AG10803 (cell line): ENCODE results near the gene MAFG.
"Not testable (repeated sequence)": the region's sequence is repeated elsewhere in the genome, so short reads cannot be mapped to it uniquely, and the experiment has no call there.

Experiments used
- DNase-seq: peaks from one replicate; pipeline ENCODE4 v3.0.0; 2010; ENCODE audit warnings: low read depth
- H3K4me3 ChIP-seq: 2 replicates; pipeline ENCODE4 v1.5.1; 2011; ENCODE audit warnings: mild to moderate bottlenecking, low read length, control low read depth
- TF ChIP-seq, protein P1 (sequence below): conservative IDR thresholded peaks from 2 replicates; pipeline ENCODE4 v1.5.1; 2011; ENCODE audit warnings: mild to moderate bottlenecking, low read length, control low read depth, inconsistent platforms

Gene MAFG

DNA sequence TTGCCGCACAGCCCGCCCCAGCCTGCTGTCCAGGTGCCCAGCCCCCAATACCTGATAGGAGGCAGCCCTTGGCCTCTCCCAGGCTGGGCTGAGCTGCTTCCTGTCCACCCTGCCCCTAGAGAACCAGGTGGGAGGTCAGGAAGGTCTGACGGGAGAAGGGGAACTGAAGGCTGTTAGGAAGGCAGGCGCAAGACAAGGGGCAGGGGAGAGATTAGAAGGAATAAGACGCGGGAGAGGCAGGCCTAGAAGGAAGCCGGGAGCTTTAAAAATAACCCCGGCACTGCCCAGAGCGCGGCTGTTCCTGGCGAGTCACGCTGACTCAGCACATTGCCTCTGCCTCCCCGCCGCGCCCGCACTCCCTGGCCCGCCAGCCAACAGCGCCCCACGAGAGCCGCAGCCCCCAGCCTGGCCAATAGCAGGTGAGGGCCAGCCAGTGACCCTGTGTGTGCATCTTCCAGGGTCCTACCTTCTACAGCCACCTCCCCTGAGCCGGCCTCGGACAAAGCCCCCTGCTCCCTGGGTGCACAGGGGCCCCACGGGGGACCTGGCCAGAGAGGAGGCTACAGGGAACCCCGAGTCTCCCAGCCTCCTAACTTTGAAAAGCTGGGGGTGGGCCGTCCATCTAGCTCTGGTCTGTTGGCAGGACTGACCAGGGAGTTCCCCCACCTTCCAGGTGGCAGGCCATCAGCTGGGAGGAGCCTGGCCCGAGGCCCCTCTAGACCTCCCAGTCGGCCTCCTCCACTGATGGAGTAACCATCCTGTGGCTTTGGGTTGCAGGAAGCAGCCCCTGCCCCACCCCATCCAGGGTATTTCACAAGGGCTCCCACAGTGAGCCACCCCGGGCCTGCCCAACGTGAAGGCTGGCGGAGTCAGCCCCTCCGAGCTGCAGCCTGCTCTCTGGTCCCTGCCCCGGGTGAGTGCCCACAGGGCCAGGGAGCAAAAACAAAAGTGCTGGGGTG is 4.0 kb downstream of the MAFG start:
- peak overlapping the region; percentile 65 for H3K4me3 ChIP-seq
- peak; percentile 73 for DNase-seq
- TF ChIP-seq, protein P1, sequence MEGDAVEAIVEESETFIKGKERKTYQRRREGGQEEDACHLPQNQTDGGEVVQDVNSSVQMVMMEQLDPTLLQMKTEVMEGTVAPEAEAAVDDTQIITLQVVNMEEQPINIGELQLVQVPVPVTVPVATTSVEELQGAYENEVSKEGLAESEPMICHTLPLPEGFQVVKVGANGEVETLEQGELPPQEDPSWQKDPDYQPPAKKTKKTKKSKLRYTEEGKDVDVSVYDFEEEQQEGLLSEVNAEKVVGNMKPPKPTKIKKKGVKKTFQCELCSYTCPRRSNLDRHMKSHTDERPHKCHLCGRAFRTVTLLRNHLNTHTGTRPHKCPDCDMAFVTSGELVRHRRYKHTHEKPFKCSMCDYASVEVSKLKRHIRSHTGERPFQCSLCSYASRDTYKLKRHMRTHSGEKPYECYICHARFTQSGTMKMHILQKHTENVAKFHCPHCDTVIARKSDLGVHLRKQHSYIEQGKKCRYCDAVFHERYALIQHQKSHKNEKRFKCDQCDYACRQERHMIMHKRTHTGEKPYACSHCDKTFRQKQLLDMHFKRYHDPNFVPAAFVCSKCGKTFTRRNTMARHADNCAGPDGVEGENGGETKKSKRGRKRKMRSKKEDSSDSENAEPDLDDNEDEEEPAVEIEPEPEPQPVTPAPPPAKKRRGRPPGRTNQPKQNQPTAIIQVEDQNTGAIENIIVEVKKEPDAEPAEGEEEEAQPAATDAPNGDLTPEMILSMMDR = no peak

DNA sequence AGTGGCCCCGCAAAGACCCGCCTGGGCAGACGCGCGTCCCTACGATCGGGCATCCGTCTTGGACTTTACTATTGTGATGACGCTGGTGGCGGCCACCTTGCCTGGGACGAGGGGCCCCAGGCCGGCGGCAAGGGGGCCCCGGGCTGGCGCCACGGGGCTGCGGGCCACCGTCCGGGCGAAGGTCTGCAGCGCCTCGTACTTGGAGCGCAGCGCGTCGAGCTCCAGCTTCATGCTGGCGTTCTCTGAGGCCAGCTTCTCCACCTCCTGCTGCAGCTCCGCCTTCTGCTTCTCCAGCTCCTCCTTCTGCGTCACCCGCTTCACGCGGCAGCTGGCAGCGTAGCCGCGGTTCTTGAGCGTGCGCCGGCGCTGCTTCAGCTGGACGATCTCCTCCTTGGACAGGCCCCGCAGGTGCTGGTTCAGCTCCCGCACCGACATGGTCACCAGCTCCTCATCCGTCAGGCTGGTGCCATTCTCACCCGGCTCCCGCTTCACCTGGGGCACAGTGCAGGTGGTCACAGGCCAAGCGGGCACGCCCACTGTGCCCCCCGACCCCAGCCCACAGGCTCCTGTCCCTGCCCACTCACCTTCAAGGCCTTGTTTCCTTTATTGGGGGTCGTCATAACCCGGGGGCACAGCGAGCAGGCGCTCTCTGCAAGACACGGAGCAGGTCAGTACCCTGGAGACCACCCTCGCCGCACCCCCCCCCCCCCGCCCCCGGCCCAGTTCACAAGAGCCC is 4.8 kb downstream of the MAFG start:
- DNase-seq = no peak
- TF ChIP-seq, protein P1 = no peak
- peak overlapping the region; percentile 65 for H3K4me3 ChIP-seq

DNA sequence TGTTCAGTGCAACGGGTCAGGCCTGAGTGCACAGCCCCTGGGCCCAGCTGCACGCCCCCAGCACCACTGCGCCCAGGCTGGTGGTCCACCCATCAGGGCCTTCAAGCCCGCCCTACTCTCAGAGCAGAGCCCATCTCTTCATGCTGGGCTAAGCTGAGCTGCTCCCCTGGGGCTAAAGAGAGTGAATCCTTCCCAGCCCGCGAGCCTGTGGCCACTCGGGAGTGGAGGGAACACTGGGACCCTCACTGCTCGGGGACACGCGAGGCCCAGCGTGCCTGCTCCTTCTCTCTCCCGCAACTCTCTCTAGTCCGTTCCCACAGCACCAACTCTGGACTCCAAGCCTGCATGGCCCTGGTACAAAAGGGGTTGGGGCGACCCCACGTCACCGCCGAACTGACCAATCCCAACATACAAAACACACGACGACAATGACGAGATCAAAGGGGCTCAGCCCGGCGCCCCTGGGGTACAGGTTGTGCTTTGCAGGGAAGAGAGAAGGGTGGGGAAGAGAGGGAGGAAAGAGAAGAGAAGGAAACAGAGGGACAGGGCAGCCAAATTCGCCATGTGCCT is 5.5 kb downstream of the MAFG start:
- H3K4me3 ChIP-seq = no peak overlapping the region; the same call in 1 of the 2 replicates
- TF ChIP-seq, protein P1 = no peak
- no peak for DNase-seq

DNA sequence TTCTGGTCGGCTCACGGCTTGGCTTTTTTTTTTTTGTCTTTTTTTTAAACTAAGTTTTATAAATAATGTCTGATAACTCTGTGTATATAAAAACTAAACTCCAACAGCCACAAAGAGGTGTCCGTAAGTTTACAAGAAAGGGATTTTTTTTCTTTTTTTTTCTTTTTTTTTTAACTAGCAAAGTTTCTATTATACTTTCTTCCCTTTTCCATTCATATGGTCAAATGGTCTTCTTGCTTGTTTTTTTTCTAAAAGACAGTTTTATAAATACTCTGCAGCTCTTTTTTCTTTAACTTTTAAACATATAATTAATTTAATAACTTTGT is 6.0 kb downstream of the MAFG start:
- DNase-seq = no peak
- TF ChIP-seq, protein P1 = no peak

DNA sequence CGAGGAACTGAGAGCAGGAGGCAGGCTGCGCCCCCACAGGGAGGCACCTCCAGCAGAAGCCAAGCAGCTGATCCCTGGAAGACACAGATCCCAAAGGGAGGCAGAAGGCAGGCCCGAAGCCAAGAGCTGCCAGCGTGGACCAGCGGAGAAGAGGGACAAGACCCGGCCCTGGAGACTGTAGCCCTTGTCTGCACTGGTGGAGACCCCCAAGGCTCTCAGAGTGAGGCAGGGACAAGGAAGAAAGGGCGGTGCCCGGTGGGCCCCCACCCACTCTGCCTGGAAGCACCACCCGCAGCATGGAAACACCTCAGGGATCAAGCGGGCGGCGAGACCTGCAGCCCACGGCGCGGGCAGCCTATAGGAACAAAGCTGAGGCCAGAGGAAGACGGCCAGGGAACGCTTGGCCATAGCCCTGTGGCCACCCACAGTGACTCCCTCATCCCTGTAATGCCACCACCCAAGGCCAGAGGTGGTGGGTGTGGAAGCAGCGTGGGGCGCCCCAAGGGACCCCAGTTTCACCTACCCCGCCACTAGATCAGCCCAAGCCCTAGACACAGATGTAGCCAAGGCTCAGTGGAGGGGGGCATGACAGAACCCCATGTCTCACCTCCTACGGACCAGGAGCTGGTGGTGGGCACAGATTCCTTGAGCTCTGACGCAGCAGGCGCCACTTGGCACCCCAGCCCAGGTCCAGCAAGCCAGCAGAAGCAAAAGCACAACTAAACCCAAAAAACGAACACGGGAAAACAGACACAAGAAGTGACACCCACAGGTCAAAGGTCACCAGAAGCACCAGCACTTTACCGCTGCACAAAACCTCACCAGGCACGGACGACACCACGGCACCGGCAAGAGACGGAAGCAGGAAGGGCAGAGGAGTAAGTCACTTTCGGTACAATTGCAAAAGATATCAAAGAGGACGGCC is 6.7 kb downstream of the MAFG start:
- DNase-seq = no peak

More for the DNA sequence above, 6.0 kb downstream of the MAFG start:
- no peak overlapping the region for H3K4me3 ChIP-seq

DNA sequence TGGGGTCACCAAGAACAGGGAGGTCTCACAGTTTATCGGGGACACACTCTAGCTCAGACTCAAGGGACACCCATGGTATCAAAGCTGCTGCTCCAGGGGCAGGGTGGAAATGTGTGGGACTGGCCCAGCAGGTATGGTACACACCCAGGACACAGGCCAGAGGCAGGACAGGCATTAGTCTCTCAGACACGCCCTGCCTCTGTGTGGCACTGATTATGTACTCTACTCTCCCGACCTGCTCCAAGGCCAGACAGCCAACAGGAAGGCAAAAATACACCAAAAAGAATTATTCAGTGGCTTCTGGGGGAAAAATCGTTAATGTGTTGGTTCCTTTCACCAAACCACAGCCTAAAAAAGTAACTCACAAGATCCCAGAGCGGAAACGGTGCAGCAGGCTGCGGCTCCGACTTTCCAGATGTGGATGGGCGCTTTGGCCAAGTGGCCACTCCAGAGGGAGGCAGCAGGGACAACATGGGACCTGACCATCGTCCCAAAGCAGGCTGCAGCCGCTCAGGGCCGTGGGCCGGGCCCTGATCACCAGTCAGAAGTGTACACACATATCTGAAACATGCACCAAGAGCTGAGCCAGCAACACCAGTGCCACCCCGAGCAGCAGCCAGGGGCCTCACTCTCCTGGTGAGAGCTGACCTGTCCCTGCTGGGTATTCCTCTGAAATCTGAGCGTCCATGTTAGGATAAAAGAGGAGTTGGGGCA is 8.5 kb downstream of the MAFG start:
- no peak overlapping the region for H3K4me3 ChIP-seq
- no peak for DNase-seq
- TF ChIP-seq, protein P1 = no peak

More for the DNA sequence above, 6.7 kb downstream of the MAFG start:
- no peak overlapping the region for H3K4me3 ChIP-seq
- TF ChIP-seq, protein P1 = no peak

DNA sequence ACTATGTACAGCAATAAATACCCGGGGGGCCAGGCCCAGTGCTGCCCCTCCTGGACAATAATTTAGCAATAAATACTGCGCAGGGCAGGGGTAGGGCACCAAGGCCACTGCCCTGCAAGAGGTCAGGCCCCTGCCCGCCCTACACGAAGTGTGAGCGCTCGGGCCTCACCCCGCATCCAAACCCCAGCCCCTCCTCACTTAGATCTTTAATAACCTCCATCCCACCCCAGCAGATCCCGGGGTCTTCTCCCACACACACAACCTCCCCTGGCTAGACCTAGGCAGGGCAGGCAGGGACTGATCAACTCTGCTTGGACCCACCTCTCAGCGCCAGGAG is 9.2 kb downstream of the MAFG start:
- H3K4me3 ChIP-seq, DNase-seq: not testable (repeated sequence)
